Stomach (tissue), 9 donors: ENCODE measurements around the gene SAXO1. TPM values are rescaled to one million over a fixed set of nuclear protein-coding genes. Genes with fewer than 3 reads are reported as not detected.

Source experiments
- DNase-seq, 2 donors: peaks; one replicate each; pipeline versions ENCODE4 v3.0.0 to v3.0.0-alpha.2; 2013 to 2019
- H3K27ac ChIP-seq, 5 donors: fragments of 200-600 bp in 4 of 5; sonication (generic) in 4 of 5; one replicate each; pipeline ENCODE4 v1.5.1; 2013 to 2019; ENCODE audit warnings: mild to moderate bottlenecking in 1 of 5, moderate library complexity in 1 of 5
- H3K27me3 ChIP-seq, 3 donors: fragments of 200-600 bp; sonication (generic); one replicate each; pipeline ENCODE4 v1.5.1; 2017 to 2019; ENCODE audit warnings: mixed run types in 1 of 3
- H3K36me3 ChIP-seq, 4 donors: fragments of 200-600 bp; sonication (generic); 1 replicate in 3 of 4; 2 replicates in 1 of 4; pipeline ENCODE4 v1.5.1; 2016 to 2019
- H3K4me1 ChIP-seq, 4 donors: fragments of 200-600 bp; sonication (generic); one replicate each; pipeline ENCODE4 v1.5.1; 2016 to 2019
- H3K4me3 ChIP-seq, 4 donors: fragments of 200-600 bp; sonication (generic) in 3 of 4; one replicate each; pipeline ENCODE4 v1.5.1; 2016 to 2019; ENCODE audit warnings: mild to moderate bottlenecking in 1 of 4
- H3K9me3 ChIP-seq, 4 donors: fragments of 200-600 bp; sonication (generic); one replicate each; pipeline ENCODE4 v1.5.1; 2016 to 2019
- EP300 ChIP-seq: sonication (generic); formaldehyde crosslinking; IDR thresholded peaks from one replicate; pipeline ENCODE4 v1.6.1; 2017; ENCODE audit warnings: antibody characterized with exemption
- POLR2A ChIP-seq, 4 donors: fragments of 450-650 bp; IDR thresholded peaks; one replicate each; pipeline ENCODE4 v1.6.1; 2016; ENCODE audit warnings: antibody characterized with exemption in 4 of 4, control low read depth in 2 of 4, mild to moderate bottlenecking in 1 of 4, moderate library complexity in 1 of 4
- POLR2AphosphoS5 ChIP-seq, 3 donors: sonication (generic); formaldehyde crosslinking; IDR thresholded peaks; one replicate each; pipeline ENCODE4 v1.6.1; 2016; ENCODE audit warnings: antibody characterized with exemption in 3 of 3
- WGBS, 5 donors: extraction: QIAGEN DNeasy Blood & Tissue Kit in 3 of 5; methylation state at CpG; one replicate each; pipeline versions ENCODE4 v1.1.5 to v1.1.7; 2013 to 2018; 5-methylcytosine and 5-hydroxymethylcytosine counted together
- intact Hi-C: fragments of 100-400 bp; cut with DNase I; formaldehyde crosslinking; loops from one replicate; pipeline ENCODE4 v1.15.1; 2023; ENCODE audit warnings: low total_unique reads
- polyA plus RNA-seq, 3 donors: library from polyadenylated mRNA; stranded (reverse); fragments of 200-250 nt; gene quantifications; one replicate each; pipeline ENCODE4 v1.2.3, GENCODE V29; 2013
- total RNA-seq, 5 donors: library from RNA; depleted of rRNA; stranded (reverse); fragments of >200 nt; gene quantifications; one replicate each; pipeline versions ENCODE4 v1.1.0 to v1.2.3, GENCODE V29; 2014 to 2016
- TF ChIP-seq, protein P1 (sequence below), 7 experiments: fragments of 450-650 bp in 4 of 7; fragments of 200-600 bp in 3 of 7; sonication (generic) in 3 of 7; IDR thresholded peaks; one replicate each; pipeline ENCODE4 v1.5.1; 2016 to 2019; ENCODE audit warnings: antibody characterized with exemption in 7 of 7, control low read depth in 2 of 7, mild to moderate bottlenecking in 1 of 7
- donor health status: healthy with polysubstance abuse.
- donor health status: Bipolar disorder and iron deficiency.
- donor health status: healthy.

SAXO1 gene
- total and polyA plus RNA-seq, 8 donors = 0.03 to 4.7 (median 0.12) TPM; not detected in 4

GRCh38 chr9:18942801-18943200, 90.2 kb downstream of the SAXO1 start:
- Histone ChIP-seq H3K9me3 (no peaks in the 10 kb centered on the region), H3K4me3 (no peak overlapping the region), H3K36me3 (no peaks in the 10 kb centered on the region), H3K27me3 (no peaks in the 10 kb centered on the region), H3K4me1 (no peaks in the 10 kb centered on the region), H3K27ac (no peak overlapping the region)
- 70 to 85% (median 81%) methylated on average over 7 of the region's 7 CpGs for WGBS, 5 donors
- TF ChIP-seq EP300 = no peak
- no peak for TF ChIP-seq POLR2AphosphoS5 (IDR thresholded peaks at IDR 0.05)
- TF ChIP-seq, protein P1, sequence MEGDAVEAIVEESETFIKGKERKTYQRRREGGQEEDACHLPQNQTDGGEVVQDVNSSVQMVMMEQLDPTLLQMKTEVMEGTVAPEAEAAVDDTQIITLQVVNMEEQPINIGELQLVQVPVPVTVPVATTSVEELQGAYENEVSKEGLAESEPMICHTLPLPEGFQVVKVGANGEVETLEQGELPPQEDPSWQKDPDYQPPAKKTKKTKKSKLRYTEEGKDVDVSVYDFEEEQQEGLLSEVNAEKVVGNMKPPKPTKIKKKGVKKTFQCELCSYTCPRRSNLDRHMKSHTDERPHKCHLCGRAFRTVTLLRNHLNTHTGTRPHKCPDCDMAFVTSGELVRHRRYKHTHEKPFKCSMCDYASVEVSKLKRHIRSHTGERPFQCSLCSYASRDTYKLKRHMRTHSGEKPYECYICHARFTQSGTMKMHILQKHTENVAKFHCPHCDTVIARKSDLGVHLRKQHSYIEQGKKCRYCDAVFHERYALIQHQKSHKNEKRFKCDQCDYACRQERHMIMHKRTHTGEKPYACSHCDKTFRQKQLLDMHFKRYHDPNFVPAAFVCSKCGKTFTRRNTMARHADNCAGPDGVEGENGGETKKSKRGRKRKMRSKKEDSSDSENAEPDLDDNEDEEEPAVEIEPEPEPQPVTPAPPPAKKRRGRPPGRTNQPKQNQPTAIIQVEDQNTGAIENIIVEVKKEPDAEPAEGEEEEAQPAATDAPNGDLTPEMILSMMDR (IDR thresholded peaks at IDR 0.05) = no peak
- no peak for TF ChIP-seq POLR2A (IDR thresholded peaks at IDR 0.05)
- intact Hi-C loops = no loop called here
- no peak for DNase-seq

DNA sequence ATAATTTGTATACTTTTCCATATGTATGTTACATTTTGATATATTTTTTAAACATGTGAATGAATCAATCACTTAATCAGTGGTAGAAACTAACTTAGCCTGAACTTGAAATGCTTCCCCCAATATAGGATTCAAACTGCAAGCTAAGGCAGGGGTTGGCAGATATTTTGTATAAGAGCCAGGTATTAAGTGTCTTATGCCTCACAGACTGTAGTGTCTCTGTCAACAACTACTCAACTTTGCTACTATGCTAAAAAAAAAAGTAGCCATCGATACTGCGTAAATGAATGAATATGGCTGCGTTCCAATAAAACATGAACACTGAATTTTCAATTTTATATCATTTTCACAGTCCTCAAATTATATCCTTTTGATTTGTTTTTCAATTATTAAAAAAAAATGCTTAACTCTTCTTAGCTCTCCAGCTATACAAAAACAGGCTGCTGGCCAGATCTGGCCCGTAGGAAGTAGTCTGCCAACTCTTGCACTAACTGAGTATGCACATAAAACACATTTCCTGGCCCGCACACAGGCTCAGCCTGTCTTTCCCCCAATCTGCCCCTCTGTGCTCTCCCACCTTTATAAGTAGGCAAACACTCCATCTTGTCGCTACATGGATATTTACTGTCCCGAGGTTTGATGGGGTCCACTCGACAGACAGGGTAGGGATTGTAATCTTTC, 91.8 kb downstream of the SAXO1 start:
- Histone ChIP-seq H3K4me1 (no peaks in the 10 kb centered on the region), H3K9me3 (no peaks in the 10 kb centered on the region), H3K27ac (no peak overlapping the region), H3K36me3 (no peaks in the 10 kb centered on the region), H3K27me3 (no peaks in the 10 kb centered on the region), H3K4me3 (no peak overlapping the region)
- intact Hi-C loops = no loop called here
- no peak for DNase-seq
- TF ChIP-seq POLR2A (IDR thresholded peaks at IDR 0.05) (no peak), EP300 (no peak), POLR2AphosphoS5 (IDR thresholded peaks at IDR 0.05) (no peak)
- TF ChIP-seq, protein P1 (IDR thresholded peaks at IDR 0.05) = no peak
- WGBS, 5 donors = 90 to 95% (median 93%) methylated on average over 8 of the region's 8 CpGs

GRCh38 chr9:18939943-18940342, 93.1 kb downstream of the SAXO1 start:
- TF ChIP-seq EP300 (no peak), POLR2AphosphoS5 (IDR thresholded peaks at IDR 0.05) (no peak), POLR2A (IDR thresholded peaks at IDR 0.05) (no peak)
- TF ChIP-seq, protein P1 (IDR thresholded peaks at IDR 0.05) = no peak
- no peak for DNase-seq
- intact Hi-C loops = no loop called here
- Histone ChIP-seq H3K4me3 (no peak overlapping the region), H3K36me3 (no peaks in the 10 kb centered on the region), H3K27ac (no peak overlapping the region), H3K4me1 (no peaks in the 10 kb centered on the region), H3K9me3 (no peaks in the 10 kb centered on the region), H3K27me3 (no peaks in the 10 kb centered on the region)
- WGBS, 5 donors = 64 to 76% (median 74%) methylated on average over 5 of the region's 5 CpGs

- Histone ChIP-seq H3K4me3 (no peak overlapping the region), H3K27ac (no peak overlapping the region), H3K36me3 (no peaks in the 10 kb centered on the region), H3K27me3 (no peaks in the 10 kb centered on the region), H3K4me1 (no peaks in the 10 kb centered on the region), H3K9me3 (no peaks in the 10 kb centered on the region)
- 58 to 67% (median 61%) methylated on average over 7 of the region's 7 CpGs for WGBS, 5 donors
- TF ChIP-seq POLR2A (IDR thresholded peaks at IDR 0.05) (no peak), POLR2AphosphoS5 (IDR thresholded peaks at IDR 0.05) (no peak), EP300 (no peak)
- TF ChIP-seq, protein P1 (IDR thresholded peaks at IDR 0.05) = no peak
- intact Hi-C loops = no loop called here
- DNase-seq = no peak
These were observed 96.7 kb downstream of the SAXO1 start for GRCh38 chr9:18936094-18936871.
